Cardiac septum (tissue), 1 donor: ENCODE results near the gene SSR3. TPM values are rescaled to one million over a fixed set of nuclear protein-coding genes. Genes with fewer than 3 reads are reported as not detected.
"Not testable (repeated sequence)": the region's sequence is repeated elsewhere in the genome, so short reads cannot be mapped to it uniquely, and the experiment has no call there.

Experiments used
- DNase-seq: peaks from one replicate; pipeline ENCODE4 v3.0.0-alpha.2; 2020; ENCODE audit warnings: low spot score
- intact Hi-C: fragments of 100-400 bp; cut with DNase I; formaldehyde crosslinking; loops from one replicate; pipeline ENCODE4 v1.14.0; 2022
- long read RNA-seq: library from polyadenylated mRNA; unstranded; transcript quantifications from one replicate; pipeline ENCODE4 v2.0.0, GENCODE V29; 2021
- total RNA-seq: library from RNA; stranded (reverse); fragmentation: NEBNext Ultra II Directional; extraction: Animal tissue kit (Norgen Biotek cat#: 25700); gene quantifications from one replicate; pipeline ENCODE4 v1.2.1, GENCODE V29; 2021
- donor health status: DM: no; HTN: no; CAD: no.

Gene SSR3
- total RNA-seq = 155 TPM
- long read RNA-seq, transcript SSR3-201 (5 exons, 3,716 nt) = major isoform, 135 of 165 reads
- long read RNA-seq, partial matches to known transcripts = 2 of 165 reads
- long read RNA-seq, other reads (novel, unspliced or antisense) = 26 of 165 reads

DNA sequence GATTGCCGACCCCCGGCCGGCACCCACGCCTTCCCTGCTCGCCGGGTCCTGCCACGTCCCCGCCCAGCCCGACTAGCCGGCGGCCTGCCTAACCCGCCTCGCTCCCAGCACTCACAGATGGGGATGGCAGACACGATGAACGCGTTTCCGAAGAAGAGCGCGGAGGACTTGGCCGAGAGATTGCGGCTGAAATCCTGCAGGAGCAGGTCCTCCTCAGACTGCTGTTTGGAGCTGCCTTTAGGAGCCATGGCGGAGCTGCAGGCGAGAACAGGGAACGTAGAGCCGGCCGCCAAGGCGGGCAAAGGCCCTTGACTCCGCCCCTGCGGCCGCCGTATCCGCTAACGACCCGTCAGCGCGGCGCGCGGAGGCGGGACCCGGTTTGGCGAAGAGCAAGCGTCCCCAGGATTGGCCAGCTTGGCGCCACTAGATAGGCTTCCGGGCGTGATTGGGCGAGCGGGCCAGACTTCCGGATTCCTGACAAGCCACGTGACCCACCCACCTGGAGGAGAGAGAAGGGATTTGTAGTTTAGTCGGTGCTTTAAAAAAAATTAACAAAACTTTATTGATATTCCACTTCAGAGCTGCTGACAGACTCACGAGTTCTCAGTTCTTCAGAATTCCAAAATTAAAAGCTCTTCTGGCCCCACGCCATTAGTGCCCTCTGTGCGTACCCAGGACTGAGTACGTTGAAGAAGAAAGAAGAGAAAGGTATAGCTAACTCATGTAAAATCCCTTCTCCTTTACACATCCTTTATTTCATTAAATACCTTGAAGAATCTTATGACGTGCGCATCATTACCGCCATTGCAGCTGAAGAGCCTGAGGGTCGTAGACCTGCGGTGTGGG, at the start of gene SSR3:
Gene SSR3, minus strand, starts transcription at position 276 of the 846 bp plus-strand sequence. Its CDS starts 28 bp downstream, at position 248.
- intact Hi-C loops = loop anchor here (5.0 kb wide), 3 partner anchors 117 to 532 kb away; partner anchors contain the start of gene TIPARP
- DNase-seq = peak; percentile 100

- DNase-seq = no peak
- intact Hi-C loops = no loop called here
These were observed 49.2 kb upstream of the SSR3 start for GRCh38 chr3:156604064-156604641.

DNA sequence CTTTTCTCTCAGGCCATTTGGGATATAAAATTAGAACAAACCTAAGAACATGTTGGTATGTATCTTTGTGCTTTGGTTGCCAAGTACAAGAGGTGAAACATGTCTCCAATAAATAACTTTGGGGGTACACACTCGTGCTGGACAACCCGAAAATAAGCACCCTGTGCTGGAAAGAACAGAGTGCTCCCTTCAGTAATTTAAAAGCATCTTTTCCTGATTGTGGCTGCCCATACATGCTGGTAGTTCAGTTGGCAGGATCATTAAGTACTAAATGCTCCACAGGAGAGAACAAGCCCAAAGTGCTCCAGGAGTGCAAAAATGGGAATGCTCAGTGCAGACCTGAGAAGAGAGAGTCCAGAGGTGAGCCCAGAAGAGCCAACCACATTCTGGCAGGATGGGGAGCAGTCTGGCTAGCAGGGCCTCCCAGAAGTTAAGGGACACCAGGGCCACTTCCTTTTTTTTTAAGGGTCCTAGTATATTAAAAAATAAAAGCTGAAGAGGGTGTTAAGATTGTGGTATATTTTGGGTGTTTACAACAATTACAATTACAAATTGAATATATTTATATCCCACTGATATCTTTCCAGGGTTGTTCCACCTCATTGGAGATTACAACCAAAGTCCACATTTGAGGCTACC, 48.6 kb upstream of the SSR3 start:
- intact Hi-C loops = no loop called here
- DNase-seq = no peak

DNA sequence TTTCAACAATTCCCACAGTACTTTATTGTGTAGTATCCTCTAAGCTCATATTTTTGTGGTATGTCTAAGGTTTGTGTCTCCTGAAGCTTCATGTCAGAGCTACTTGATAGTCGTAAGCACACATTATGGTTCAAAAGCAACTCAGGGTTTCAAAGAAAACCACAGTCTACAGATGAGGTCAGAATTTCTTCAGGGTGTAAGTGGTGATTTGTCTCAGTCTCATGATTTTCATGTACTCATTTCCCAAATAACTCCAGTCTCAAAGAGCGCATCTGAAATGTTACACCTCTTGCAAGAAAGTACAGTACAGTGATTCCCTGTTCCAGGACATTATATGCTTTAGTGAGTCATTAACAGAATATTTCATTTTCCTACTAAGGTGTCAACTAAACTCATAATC, 47.5 kb upstream of the SSR3 start:
- no peak for DNase-seq
- intact Hi-C loops = no loop called here

DNA sequence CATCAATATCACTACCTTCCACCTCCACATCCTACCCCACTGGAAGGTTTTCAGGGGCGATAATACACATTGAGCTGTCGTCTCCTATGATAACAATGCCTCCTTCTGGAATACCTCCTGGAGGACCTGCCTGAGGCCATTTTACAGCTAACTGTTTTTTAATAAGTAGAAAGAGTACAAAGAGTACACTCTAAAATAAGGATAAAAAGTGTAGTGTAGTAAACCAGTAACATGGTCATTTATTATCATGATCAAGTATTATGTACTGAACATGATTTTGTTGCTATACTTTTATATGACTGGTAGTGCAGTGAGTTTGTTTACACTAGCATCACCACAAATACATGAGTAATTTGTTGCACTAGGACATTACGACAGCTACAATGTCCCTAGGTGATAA, 46.6 kb upstream of the SSR3 start:
- intact Hi-C loops = no loop called here
- no peak for DNase-seq

DNA sequence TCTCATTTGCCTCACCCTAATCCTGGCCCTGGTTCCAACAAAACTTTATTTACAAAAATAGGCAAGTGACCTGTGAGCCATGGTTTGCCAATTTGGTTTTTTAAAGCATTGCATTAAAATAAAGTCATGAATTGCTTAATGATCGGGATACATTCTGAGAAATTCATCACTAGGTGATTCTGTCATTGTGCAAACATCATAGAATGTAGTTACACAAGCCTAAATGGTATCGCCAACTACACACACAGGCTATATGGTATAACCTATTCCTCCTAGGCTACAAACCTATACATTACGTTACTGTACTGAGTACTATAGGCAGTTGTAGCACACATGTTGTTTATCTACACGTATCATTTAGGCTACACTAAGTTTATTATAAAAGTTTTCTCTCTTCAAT, 45.9 kb upstream of the SSR3 start:
- intact Hi-C loops = no loop called here
- no peak for DNase-seq

- intact Hi-C loops = no loop called here
- no peak for DNase-seq
These were observed 44.4 kb upstream of the SSR3 start for GRCh38 chr3:156599089-156599874.

GRCh38 chr3:156598413-156598812, 43.5 kb upstream of the SSR3 start:
- no peak for DNase-seq
- intact Hi-C loops = no loop called here

DNA sequence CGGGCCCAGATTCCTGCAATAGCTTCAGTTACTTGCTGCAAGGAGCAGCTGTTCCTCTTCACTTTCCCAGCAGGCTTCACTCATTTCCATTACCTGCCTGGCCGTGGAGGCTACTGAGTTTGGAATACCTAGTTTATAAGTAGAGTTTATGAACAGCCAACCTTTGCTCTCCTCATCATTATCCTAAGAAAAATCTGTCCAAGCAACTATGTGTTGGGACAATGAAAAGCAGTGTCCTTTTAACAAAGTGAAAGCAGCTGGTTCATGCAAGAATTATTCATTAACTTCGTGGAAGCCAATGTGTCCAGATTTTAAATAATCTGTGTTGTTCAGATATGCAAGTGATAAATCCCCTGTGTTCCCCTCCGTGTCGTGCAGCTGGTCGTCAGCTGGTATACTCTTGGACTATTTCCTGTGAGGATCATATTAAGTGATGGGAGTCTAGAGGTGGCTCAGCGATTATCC, 39.3 kb upstream of the SSR3 start:
- no peak for DNase-seq
- intact Hi-C loops = no loop called here

- intact Hi-C loops = no loop called here
- no peak for DNase-seq
These were observed 38.9 kb upstream of the SSR3 start for GRCh38 chr3:156593814-156594213.

- DNase-seq, intact Hi-C loops: not testable (repeated sequence)
These were observed 34.9 kb upstream of the SSR3 start for GRCh38 chr3:156589806-156590205.

DNA sequence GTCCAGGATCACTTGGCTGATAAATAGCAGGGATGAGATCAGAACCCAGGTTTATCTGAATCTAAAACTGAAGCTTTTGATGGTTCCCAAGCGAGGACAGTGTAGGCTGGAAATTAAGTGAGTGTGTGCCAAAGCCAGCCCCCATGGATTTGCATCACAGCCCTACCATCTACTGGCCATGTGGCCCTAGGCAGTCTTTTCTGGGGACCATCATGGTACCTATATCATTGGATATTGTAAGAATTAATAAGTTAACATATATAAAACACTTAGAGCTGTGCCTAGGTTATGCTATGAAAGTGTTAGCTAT, 32.8 kb upstream of the SSR3 start:
- no peak for DNase-seq
- intact Hi-C loops = no loop called here

DNA sequence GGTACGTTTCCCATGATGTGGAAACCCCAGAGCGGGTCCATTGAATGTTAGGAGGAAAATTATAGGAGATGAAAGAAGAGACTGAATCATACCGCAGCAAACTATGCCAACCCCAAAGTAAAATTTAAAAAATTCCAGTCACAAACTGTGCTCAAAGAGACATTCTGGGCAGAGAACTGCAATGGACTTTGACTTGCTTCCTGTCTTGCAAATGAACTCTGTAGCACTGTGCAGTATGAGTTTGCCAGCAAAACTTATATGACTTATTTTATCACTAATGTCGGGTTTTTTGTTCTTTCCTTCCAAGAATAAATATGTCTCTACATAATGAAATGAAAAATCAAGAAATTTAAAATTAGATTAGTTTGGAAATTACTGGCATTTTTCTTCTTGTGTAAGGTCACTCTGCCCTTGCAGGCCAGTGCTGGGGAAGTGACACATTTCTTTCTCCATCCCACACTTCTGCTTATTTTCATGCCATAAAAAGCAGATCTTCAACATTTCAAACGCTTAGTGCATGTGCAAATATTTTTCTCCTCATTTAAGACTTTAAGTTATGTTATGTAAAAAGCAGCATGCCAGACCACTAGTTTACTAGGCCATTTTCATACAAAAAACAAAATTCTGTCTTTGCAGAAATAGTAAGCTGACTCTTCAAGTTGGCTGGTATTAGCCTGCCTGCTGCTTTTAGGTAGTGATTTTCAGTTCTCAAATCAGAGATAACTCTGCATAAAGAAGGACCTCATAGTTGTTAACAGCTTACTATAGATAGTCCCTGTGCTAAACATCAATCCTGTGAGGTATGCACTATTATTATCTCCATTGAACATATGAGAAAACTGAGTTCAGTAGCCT, 32.2 kb upstream of the SSR3 start:
- intact Hi-C loops = no loop called here

DNA sequence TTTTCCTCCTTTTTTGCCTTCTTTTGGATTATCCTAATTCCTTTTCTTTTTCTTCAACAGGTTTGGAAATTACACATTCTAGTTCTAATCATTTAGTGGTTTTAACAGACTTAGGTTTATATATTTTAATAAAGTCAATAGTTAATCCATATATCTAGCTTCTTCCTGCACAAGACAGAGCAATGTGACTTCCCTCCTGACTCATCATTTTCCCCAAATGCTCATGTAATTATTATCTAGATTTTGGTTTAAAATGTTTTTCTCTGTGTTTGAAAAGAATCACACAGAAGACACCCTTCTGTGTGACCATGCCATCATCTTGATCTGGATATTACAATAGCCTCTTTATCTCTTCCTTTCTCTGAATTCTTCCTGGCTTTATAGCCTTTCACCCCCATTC, 28.6 kb upstream of the SSR3 start:
- DNase-seq = no peak
- intact Hi-C loops = no loop called here

More for the DNA sequence above, 32.2 kb upstream of the SSR3 start:
- DNase-seq = no peak

GRCh38 chr3:156582532-156583183, 27.7 kb upstream of the SSR3 start:
- intact Hi-C loops = no loop called here
- DNase-seq = no peak

- intact Hi-C loops = no loop called here
- no peak for DNase-seq
These were observed 27.0 kb upstream of the SSR3 start for GRCh38 chr3:156581954-156582353.

DNA sequence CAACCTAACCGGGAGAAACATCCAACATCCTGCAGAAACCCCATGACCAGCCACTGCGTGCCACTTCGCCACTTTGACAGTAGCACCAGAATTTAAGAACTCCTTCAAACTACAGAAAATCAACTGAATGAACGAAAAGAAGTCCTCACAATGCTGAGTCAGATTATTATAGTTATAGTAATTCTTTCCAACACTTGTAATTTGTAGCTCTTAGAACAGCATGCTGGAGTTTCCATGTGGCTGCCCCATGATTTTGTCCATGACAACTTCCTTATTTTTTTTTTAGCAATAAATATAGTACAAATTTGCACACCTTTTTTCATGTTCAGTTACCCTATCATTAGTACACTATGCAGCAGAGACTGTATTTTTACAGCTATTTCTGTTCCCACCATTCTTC, 26.1 kb upstream of the SSR3 start:
- no peak for DNase-seq
- intact Hi-C loops = no loop called here

GRCh38 chr3:156579427-156579851, 24.5 kb upstream of the SSR3 start:
- intact Hi-C loops = no loop called here
- DNase-seq = no peak
